ENCODE measurements around the gene PLXDC1.

GRCh38 chr17:39191750-39192510 lies 40.5 kb upstream of the PLXDC1 start:
- TF ChIP-seq ZNF792 (CRISPR knock-in tag; IDR thresholded peaks at IDR 0.05) (no peak), ZNF562 (CRISPR knock-in tag; IDR thresholded peaks at IDR 0.05; ENCODE audit: borderline replicate concordance) (no peak), NFIC (IDR thresholded peaks at IDR 0.05; ENCODE audit: low read length) (no peak), POLR2A (IDR thresholded peaks at IDR 0.05; ENCODE audit: insufficient read depth in 1 of 2, low read depth in 2 of 2, low read length in 2 of 2) (no peak), SRF (IDR thresholded peaks at IDR 0.05; ENCODE audit: low read depth, low read length) (no peak), FOXK2 (IDR thresholded peaks at IDR 0.05) (no peak), ZSCAN25 (CRISPR knock-in tag; IDR thresholded peaks at IDR 0.05) (no peak), HDAC6 (IDR thresholded peaks at IDR 0.05; ENCODE audit: low read depth, low read length) (no peak), RAD21 (CRISPR knock-in tag; IDR thresholded peaks at IDR 0.05) (no peak), MLX (CRISPR knock-in tag; IDR thresholded peaks at IDR 0.05) (no peak)
- TF ChIP-seq, protein P1, sequence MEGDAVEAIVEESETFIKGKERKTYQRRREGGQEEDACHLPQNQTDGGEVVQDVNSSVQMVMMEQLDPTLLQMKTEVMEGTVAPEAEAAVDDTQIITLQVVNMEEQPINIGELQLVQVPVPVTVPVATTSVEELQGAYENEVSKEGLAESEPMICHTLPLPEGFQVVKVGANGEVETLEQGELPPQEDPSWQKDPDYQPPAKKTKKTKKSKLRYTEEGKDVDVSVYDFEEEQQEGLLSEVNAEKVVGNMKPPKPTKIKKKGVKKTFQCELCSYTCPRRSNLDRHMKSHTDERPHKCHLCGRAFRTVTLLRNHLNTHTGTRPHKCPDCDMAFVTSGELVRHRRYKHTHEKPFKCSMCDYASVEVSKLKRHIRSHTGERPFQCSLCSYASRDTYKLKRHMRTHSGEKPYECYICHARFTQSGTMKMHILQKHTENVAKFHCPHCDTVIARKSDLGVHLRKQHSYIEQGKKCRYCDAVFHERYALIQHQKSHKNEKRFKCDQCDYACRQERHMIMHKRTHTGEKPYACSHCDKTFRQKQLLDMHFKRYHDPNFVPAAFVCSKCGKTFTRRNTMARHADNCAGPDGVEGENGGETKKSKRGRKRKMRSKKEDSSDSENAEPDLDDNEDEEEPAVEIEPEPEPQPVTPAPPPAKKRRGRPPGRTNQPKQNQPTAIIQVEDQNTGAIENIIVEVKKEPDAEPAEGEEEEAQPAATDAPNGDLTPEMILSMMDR (CRISPR knock-in tag; IDR thresholded peaks at IDR 0.05) = no peak
- TF ChIP-seq, protein P2, sequence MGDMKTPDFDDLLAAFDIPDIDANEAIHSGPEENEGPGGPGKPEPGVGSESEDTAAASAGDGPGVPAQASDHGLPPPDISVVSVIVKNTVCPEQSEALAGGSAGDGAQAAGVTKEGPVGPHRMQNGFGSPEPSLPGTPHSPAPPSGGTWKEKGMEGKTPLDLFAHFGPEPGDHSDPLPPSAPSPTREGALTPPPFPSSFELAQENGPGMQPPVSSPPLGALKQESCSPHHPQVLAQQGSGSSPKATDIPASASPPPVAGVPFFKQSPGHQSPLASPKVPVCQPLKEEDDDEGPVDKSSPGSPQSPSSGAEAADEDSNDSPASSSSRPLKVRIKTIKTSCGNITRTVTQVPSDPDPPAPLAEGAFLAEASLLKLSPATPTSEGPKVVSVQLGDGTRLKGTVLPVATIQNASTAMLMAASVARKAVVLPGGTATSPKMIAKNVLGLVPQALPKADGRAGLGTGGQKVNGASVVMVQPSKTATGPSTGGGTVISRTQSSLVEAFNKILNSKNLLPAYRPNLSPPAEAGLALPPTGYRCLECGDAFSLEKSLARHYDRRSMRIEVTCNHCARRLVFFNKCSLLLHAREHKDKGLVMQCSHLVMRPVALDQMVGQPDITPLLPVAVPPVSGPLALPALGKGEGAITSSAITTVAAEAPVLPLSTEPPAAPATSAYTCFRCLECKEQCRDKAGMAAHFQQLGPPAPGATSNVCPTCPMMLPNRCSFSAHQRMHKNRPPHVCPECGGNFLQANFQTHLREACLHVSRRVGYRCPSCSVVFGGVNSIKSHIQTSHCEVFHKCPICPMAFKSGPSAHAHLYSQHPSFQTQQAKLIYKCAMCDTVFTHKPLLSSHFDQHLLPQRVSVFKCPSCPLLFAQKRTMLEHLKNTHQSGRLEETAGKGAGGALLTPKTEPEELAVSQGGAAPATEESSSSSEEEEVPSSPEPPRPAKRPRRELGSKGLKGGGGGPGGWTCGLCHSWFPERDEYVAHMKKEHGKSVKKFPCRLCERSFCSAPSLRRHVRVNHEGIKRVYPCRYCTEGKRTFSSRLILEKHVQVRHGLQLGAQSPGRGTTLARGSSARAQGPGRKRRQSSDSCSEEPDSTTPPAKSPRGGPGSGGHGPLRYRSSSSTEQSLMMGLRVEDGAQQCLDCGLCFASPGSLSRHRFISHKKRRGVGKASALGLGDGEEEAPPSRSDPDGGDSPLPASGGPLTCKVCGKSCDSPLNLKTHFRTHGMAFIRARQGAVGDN (CRISPR knock-in tag; IDR thresholded peaks at IDR 0.05) = no peak
- TF ChIP-seq, protein P3, sequence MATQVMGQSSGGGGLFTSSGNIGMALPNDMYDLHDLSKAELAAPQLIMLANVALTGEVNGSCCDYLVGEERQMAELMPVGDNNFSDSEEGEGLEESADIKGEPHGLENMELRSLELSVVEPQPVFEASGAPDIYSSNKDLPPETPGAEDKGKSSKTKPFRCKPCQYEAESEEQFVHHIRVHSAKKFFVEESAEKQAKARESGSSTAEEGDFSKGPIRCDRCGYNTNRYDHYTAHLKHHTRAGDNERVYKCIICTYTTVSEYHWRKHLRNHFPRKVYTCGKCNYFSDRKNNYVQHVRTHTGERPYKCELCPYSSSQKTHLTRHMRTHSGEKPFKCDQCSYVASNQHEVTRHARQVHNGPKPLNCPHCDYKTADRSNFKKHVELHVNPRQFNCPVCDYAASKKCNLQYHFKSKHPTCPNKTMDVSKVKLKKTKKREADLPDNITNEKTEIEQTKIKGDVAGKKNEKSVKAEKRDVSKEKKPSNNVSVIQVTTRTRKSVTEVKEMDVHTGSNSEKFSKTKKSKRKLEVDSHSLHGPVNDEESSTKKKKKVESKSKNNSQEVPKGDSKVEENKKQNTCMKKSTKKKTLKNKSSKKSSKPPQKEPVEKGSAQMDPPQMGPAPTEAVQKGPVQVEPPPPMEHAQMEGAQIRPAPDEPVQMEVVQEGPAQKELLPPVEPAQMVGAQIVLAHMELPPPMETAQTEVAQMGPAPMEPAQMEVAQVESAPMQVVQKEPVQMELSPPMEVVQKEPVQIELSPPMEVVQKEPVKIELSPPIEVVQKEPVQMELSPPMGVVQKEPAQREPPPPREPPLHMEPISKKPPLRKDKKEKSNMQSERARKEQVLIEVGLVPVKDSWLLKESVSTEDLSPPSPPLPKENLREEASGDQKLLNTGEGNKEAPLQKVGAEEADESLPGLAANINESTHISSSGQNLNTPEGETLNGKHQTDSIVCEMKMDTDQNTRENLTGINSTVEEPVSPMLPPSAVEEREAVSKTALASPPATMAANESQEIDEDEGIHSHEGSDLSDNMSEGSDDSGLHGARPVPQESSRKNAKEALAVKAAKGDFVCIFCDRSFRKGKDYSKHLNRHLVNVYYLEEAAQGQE (IDR thresholded peaks at IDR 0.05; ENCODE audit: borderline replicate concordance in 1 of 2, low read depth in 1 of 2, low read length in 2 of 2) = no peak
